ENCODE results near the gene SCYGR3. TPM values are rescaled to one million over a fixed set of nuclear protein-coding genes. Genes with fewer than 3 reads are reported as not detected.

The SCYGR3 gene
- total RNA-seq, 3 donors from 2014 or later (not counting 1 experiment from before 2014, with no cell fraction given): not detected

DNA sequence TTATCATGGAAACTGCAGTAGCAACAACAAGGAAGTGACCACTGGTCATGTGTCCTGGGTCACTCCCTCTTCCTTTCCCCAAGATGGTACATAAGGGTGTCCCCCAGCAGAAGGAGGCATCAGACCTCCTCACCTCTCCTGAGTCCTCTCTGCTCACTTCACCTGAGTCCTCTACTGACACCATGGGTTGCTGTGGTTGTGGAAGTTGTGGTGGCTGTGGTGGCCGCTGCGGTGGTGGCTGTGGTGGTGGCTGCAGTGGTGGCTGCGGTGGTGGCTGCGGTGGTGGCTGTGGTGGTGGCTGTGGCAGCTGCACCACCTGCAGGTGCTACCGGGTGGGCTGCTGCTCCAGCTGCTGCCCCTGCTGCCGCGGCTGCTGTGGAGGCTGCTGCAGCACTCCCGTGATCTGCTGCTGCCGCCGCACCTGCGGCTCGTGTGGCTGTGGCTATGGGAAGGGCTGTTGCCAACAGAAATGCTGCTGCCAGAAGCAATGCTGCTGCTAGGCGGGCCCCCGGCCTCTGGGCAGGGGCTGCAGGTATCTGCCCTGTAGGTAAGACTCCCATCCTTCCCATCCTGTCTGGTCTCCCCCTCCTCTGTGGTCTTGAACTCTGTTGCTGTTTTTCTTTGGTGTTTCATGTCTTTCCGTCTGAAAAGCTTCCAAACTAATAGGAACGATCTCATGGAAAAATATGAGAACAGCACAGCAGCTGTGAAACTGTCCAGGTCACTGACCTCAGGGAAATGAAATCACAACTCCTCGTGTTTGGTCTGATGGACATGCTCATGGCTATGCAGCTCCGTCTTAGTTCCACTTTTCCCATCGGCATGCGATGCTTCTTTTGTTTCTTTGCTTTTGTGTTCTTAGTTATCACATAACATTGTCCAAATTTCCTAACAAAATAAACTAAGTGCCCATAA is 2.9 kb upstream of the SCYGR3 start, which contains the start of gene SCYGR4:
TSS of gene SCYGR4 (plus strand) at position 183 of the 915 bp plus-strand sequence. CDS start at position 183, 0 bp downstream.
- Mint-ChIP-seq H3K4me1 (no peaks in the 10 kb centered on the region), H3K27me3 (ENCODE audit: low read depth in 2 of 2) (peaks cover 3 to 10% of the 10 kb centered on the region in 2 donors), H3K4me3 (no peak within 1 kb of the TSS), H3K27ac (no peak within 1 kb of the TSS), H3K9me3 (no peaks in the 10 kb centered on the region), H3K36me3 (no peaks in the 10 kb centered on the region)
- no peak for ATAC-seq
- H3K27me3 ChIP-seq (ENCODE audit: control insufficient read depth, insufficient read depth, low read length): no peaks in the 10 kb centered on the region
- TF ChIP-seq, protein P1, sequence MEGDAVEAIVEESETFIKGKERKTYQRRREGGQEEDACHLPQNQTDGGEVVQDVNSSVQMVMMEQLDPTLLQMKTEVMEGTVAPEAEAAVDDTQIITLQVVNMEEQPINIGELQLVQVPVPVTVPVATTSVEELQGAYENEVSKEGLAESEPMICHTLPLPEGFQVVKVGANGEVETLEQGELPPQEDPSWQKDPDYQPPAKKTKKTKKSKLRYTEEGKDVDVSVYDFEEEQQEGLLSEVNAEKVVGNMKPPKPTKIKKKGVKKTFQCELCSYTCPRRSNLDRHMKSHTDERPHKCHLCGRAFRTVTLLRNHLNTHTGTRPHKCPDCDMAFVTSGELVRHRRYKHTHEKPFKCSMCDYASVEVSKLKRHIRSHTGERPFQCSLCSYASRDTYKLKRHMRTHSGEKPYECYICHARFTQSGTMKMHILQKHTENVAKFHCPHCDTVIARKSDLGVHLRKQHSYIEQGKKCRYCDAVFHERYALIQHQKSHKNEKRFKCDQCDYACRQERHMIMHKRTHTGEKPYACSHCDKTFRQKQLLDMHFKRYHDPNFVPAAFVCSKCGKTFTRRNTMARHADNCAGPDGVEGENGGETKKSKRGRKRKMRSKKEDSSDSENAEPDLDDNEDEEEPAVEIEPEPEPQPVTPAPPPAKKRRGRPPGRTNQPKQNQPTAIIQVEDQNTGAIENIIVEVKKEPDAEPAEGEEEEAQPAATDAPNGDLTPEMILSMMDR (IDR thresholded peaks at IDR 0.05): no peak
- H3K36me3 ChIP-seq (ENCODE audit: control insufficient read depth, insufficient read depth, low read length): no peaks in the 10 kb centered on the region
- WGBS (ENCODE audit: insufficient coverage): 90% methylated on average over 15 of the region's 20 CpGs
- no peak within 1 kb of the TSS for H3K27ac ChIP-seq (ENCODE audit: low read length)
- intact Hi-C loops (cut with micrococcal nuclease): no loop called here
- H3K9me3 ChIP-seq (ENCODE audit: control insufficient read depth, insufficient read depth, low read length): no peaks in the 10 kb centered on the region
- no peak for DNase-seq
- H3K4me1 ChIP-seq (ENCODE audit: control insufficient read depth, insufficient read depth, low read length): no peaks in the 10 kb centered on the region
- no peak within 1 kb of the TSS for H3K4me3 ChIP-seq (ENCODE audit: low read length)

DNA sequence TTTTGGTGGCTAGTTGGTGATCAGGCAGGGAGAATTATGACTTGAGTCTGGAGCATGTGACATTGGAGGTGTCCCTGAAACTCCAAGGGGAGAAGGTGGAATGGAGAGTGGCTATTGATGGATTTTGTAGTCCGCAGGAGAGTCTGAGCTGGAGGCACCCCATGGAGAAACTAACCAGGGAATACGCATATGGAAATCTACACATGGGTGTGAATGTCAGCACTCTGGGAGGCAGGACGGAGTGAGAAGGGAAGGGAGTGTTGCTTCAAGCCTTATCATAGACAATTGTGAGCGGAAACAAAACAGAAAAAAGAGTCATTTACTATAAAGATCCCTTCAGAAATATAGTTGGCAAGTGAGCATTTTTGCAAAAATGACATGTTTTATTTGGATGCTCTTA is 2.0 kb upstream of the SCYGR3 start:
- Histone ChIP-seq H3K36me3 (ENCODE audit: control insufficient read depth, insufficient read depth, low read length) (no peaks in the 10 kb centered on the region), H3K27ac (ENCODE audit: low read length) (no peak overlapping the region), H3K27me3 (ENCODE audit: control insufficient read depth, insufficient read depth, low read length) (no peaks in the 10 kb centered on the region), H3K9me3 (ENCODE audit: control insufficient read depth, insufficient read depth, low read length) (no peaks in the 10 kb centered on the region), H3K4me1 (ENCODE audit: control insufficient read depth, insufficient read depth, low read length) (no peaks in the 10 kb centered on the region), H3K4me3 (ENCODE audit: low read length) (no peak overlapping the region)
- intact Hi-C loops (cut with micrococcal nuclease): no loop called here
- Mint-ChIP-seq H3K4me1 (no peaks in the 10 kb centered on the region), H3K9me3 (no peaks in the 10 kb centered on the region), H3K36me3 (no peaks in the 10 kb centered on the region), H3K27me3 (ENCODE audit: low read depth in 2 of 2) (peaks cover 6 to 20% of the 10 kb centered on the region in 2 donors), H3K4me3 (no peak overlapping the region), H3K27ac (no peak overlapping the region)
- 91% methylated on average over 4 of the region's 4 CpGs for WGBS (ENCODE audit: insufficient coverage)
- TF ChIP-seq, protein P1 (IDR thresholded peaks at IDR 0.05): no peak
- no peak for DNase-seq
- no peak for ATAC-seq

- H3K36me3 ChIP-seq (ENCODE audit: control insufficient read depth, insufficient read depth, low read length): no peaks in the 10 kb centered on the region
- TF ChIP-seq, protein P1 (IDR thresholded peaks at IDR 0.05): no peak
- H3K4me1 ChIP-seq (ENCODE audit: control insufficient read depth, insufficient read depth, low read length): no peaks in the 10 kb centered on the region
- ATAC-seq (no peak), DNase-seq (no peak)
- no peak overlapping the region for H3K27ac ChIP-seq (ENCODE audit: low read length)
- H3K27ac Mint-ChIP-seq: no peak overlapping the region
- H3K36me3 Mint-ChIP-seq: no peaks in the 10 kb centered on the region
- intact Hi-C loops (cut with micrococcal nuclease): no loop called here
- H3K27me3 Mint-ChIP-seq (ENCODE audit: low read depth in 2 of 2): peaks cover 6 to 20% of the 10 kb centered on the region in 2 donors
- H3K9me3 Mint-ChIP-seq: no peaks in the 10 kb centered on the region
- H3K9me3 ChIP-seq (ENCODE audit: control insufficient read depth, insufficient read depth, low read length): no peaks in the 10 kb centered on the region
- no peak overlapping the region for H3K4me3 Mint-ChIP-seq
- H3K4me3 ChIP-seq (ENCODE audit: low read length): no peak overlapping the region
- no peaks in the 10 kb centered on the region for H3K27me3 ChIP-seq (ENCODE audit: control insufficient read depth, insufficient read depth, low read length)
- no peaks in the 10 kb centered on the region for H3K4me1 Mint-ChIP-seq
- 89% methylated on average over 5 of the region's 5 CpGs for WGBS (ENCODE audit: insufficient coverage)
These were observed 1.3 kb upstream of the SCYGR3 start for GRCh38 chr2:227615906-227616305.
